ENCODE results near the gene STYXL2.

GRCh38 chr1:167121375-167122120 lies 27.7 kb downstream of the STYXL2 start:
- TF ChIP-seq CTCF (IDR thresholded peaks at IDR 0.05) (no peak), POLR2AphosphoS5 (IDR thresholded peaks at IDR 0.05) (no peak), POLR2A (IDR thresholded peaks at IDR 0.05) (no peak)
